C4-2B (cell line): ENCODE results near the gene MRPS18C.
"Not testable (repeated sequence)": the region's sequence is repeated elsewhere in the genome, so short reads cannot be mapped to it uniquely, and the experiment has no call there.

Experiments used
- H3K27ac ChIP-seq: fragments of 450-650 bp; 2 replicates; pipeline ENCODE4 v1.5.1; 2017
- CTCF ChIP-seq: fragments of 450-650 bp; conservative IDR thresholded peaks from 2 replicates; pipeline ENCODE4 v1.5.1; 2017; ENCODE audit warnings: mild to moderate bottlenecking
- ZFX ChIP-seq: fragments of 450-650 bp; IDR thresholded peaks from 2 replicates; pipeline ENCODE4 v1.6.1; 2017

MRPS18C gene

GRCh38 chr4:83473966-83474365, 18.1 kb downstream of the MRPS18C start:
- no peak overlapping the region for H3K27ac ChIP-seq
- TF ChIP-seq ZFX (no peak), CTCF (no peak)

- TF ChIP-seq ZFX (peak; percentile 27; the same call in 1 of the 2 replicates), CTCF (no peak)
- peak within 1 kb of the TSS; percentile 59 for H3K27ac ChIP-seq
Measured at GRCh38 chr4:83484500-83485461, 28.9 kb downstream of the MRPS18C start, which contains the start of gene ABRAXAS1. TSS of gene ABRAXAS1 (minus strand) at chr4:83485100. CDS start at chr4:83485072, 28 bp downstream.

- no peak overlapping the region for H3K27ac ChIP-seq
- TF ChIP-seq CTCF (no peak), ZFX (no peak)
Measured at GRCh38 chr4:83486457-83487129, 30.7 kb downstream of the MRPS18C start.

- no peak for TF ChIP-seq CTCF
- no peak for TF ChIP-seq ZFX
- no peak overlapping the region for H3K27ac ChIP-seq
Measured at GRCh38 chr4:83489711-83490326, 34.0 kb downstream of the MRPS18C start.

- no peak for TF ChIP-seq ZFX
- peak; percentile 89 for TF ChIP-seq CTCF
- no peak overlapping the region for H3K27ac ChIP-seq
Measured at GRCh38 chr4:83490876-83491450, 35.1 kb downstream of the MRPS18C start.

- H3K27ac ChIP-seq: not testable (repeated sequence)
Measured at GRCh38 chr4:83496085-83496917, 40.4 kb downstream of the MRPS18C start.

- TF ChIP-seq CTCF (no peak), ZFX (no peak)
- no peak overlapping the region for H3K27ac ChIP-seq
Measured at GRCh38 chr4:83498187-83498586, 42.3 kb downstream of the MRPS18C start.

- not testable (repeated sequence) for H3K27ac ChIP-seq
Measured at GRCh38 chr4:83501671-83502070, 45.8 kb downstream of the MRPS18C start.
